H1 (cell line): ENCODE data around the gene LIPM. TPM values are rescaled to one million over a fixed set of nuclear protein-coding genes. Genes with fewer than 3 reads are reported as not detected.

Experiments used
- CTCF ChIA-PET: fragments of 300-600 bp; sonication (Branson Sonifier 250); formaldehyde crosslinking; loops from one replicate; lab custom pipeline; 2021; ENCODE audit not compliant: partially characterized antibody; lab: Charles Lee
- POLR2A ChIA-PET: fragments of 300-600 bp; sonication (Branson Sonifier 250); formaldehyde crosslinking; loops from one replicate; lab custom pipeline; 2021; ENCODE audit warnings: inconsistent platforms; ENCODE audit not compliant: partially characterized antibody; lab: Charles Lee
- DNase-seq, 2 experiments: peaks; one replicate each; pipeline versions ENCODE4 v3.0.0 to v3.0.0-alpha.2; 2010 to 2022; ENCODE audit warnings: low spot score in 2 of 2, low read depth in 1 of 2, mixed read lengths in 1 of 2
- FAIRE-seq: peaks from 2 replicates; lab custom pipeline; 2011; peaks lifted over from hg19 to GRCh38; lab: Jason Lieb, UNC
- H2AFZ ChIP-seq: 2 replicates; pipeline ENCODE4 v1.8.1; 2012; ENCODE audit warnings: low read length, inconsistent platforms
- H2AK5ac ChIP-seq: 2 replicates; pipeline ENCODE4 v1.6.1; 2013; ENCODE audit warnings: low read depth, low read length
- H2BK120ac ChIP-seq: replicated peaks from 2 replicates; pipeline ENCODE3; 2013; ENCODE audit warnings: low read depth, low read length, inconsistent platforms
- H2BK12ac ChIP-seq: 2 replicates; pipeline ENCODE4 v1.6.1; 2013; ENCODE audit warnings: low read depth, low read length
- H2BK15ac ChIP-seq: 2 replicates; pipeline ENCODE4 v1.6.1; 2013; ENCODE audit warnings: low read length
- H2BK20ac ChIP-seq: 2 replicates; pipeline ENCODE4 v1.6.1; 2013; ENCODE audit warnings: low read length
- H2BK5ac ChIP-seq: 2 replicates; pipeline ENCODE4 v1.6.1; 2013; ENCODE audit warnings: low read depth, low read length
- H3K14ac ChIP-seq: 2 replicates; pipeline ENCODE4 v1.6.1; 2013; ENCODE audit warnings: inconsistent platforms; ENCODE audit not compliant: insufficient read length
- H3K18ac ChIP-seq: 2 replicates; pipeline ENCODE4 v1.6.1; 2013; ENCODE audit warnings: low read length; ENCODE audit errors: extremely low read depth
- H3K23ac ChIP-seq: 2 replicates; pipeline ENCODE4 v1.6.1; 2013; ENCODE audit warnings: inconsistent platforms; ENCODE audit not compliant: insufficient read length
- H3K23me2 ChIP-seq: 2 replicates; pipeline ENCODE4 v1.6.1; 2013; ENCODE audit warnings: low read depth, low read length
- H3K27ac ChIP-seq: 2 replicates; pipeline ENCODE4 v1.6.1; 2011; ENCODE audit warnings: low read depth, low read length, inconsistent platforms
- H3K27me3 ChIP-seq, 4 experiments: replicated peaks in 1 of 4; 1 replicate in 1 of 4; 2 replicates in 3 of 4; pipeline versions ENCODE4 v1.6.1 to v1.8.1; 2011 to 2013; ENCODE audit warnings: low read length in 3 of 4, mild to moderate bottlenecking in 3 of 4, inconsistent platforms in 2 of 4, mixed read lengths in 2 of 4, moderate library complexity in 1 of 4; ENCODE audit not compliant: control insufficient read depth in 3 of 4, insufficient read depth in 3 of 4; ENCODE audit errors: extremely low read depth in 1 of 4
- H3K36me3 ChIP-seq, 4 experiments: 2 replicates each; pipeline versions ENCODE4 v1.6.1 to v1.8.1; 2011 to 2013; ENCODE audit warnings: mild to moderate bottlenecking in 4 of 4, low read length in 3 of 4, moderate library complexity in 2 of 4, control low read depth in 1 of 4, inconsistent platforms in 1 of 4; ENCODE audit not compliant: insufficient read depth in 4 of 4, control insufficient read depth in 2 of 4
- H3K4ac ChIP-seq: replicated peaks from 2 replicates; pipeline ENCODE3; 2013; ENCODE audit warnings: low read length, low read depth, mixed read lengths, inconsistent platforms; ENCODE audit not compliant: insufficient read length
- H3K4me1 ChIP-seq, 4 experiments: replicated peaks in 1 of 4; 1 replicate in 1 of 4; 2 replicates in 3 of 4; pipeline versions ENCODE4 v1.6.1 to v1.8.1; 2011 to 2013; ENCODE audit warnings: low read length in 3 of 4, inconsistent platforms in 2 of 4, mixed read lengths in 1 of 4; ENCODE audit not compliant: insufficient read depth in 4 of 4, control insufficient read depth in 3 of 4
- H3K4me2 ChIP-seq, 2 experiments: 2 replicates each; pipeline versions ENCODE4 v1.6.1 to v1.8.1; 2011 to 2013; ENCODE audit warnings: low read depth in 2 of 2, low read length in 2 of 2, control low read depth in 1 of 2, inconsistent platforms in 1 of 2, mild to moderate bottlenecking in 1 of 2; ENCODE audit not compliant: insufficient read depth in 1 of 2
- H3K4me3 ChIP-seq, 4 experiments: fragments of 200-600, 300-600 bp in 1 of 4; sonication (generic), shearing (Covaris generic), sonication (Bioruptor Twin) in 1 of 4; 2 replicates each; pipeline versions ENCODE4 v1.5.1 to v1.8.1; 2011 to 2016; ENCODE audit warnings: low read length in 4 of 4, low read depth in 3 of 4, control low read depth in 2 of 4, inconsistent platforms in 2 of 4, mild to moderate bottlenecking in 2 of 4, mixed read lengths in 1 of 4, moderate library complexity in 1 of 4; ENCODE audit not compliant: insufficient read depth in 2 of 4; ENCODE audit errors: extremely low read depth in 1 of 4
- H3K56ac ChIP-seq: replicated peaks from 2 replicates; pipeline ENCODE3; 2013; ENCODE audit warnings: low read depth, mild to moderate bottlenecking, mixed read lengths, low read length, inconsistent platforms; ENCODE audit not compliant: insufficient read length
- H3K79me1 ChIP-seq: 2 replicates; pipeline ENCODE4 v1.6.1; 2013; ENCODE audit warnings: low read depth, low read length, control low read depth
- H3K79me2 ChIP-seq, 2 experiments: 2 replicates each; pipeline versions ENCODE4 v1.6.1 to v1.8.1; 2012 to 2013; ENCODE audit warnings: low read length in 2 of 2, mild to moderate bottlenecking in 2 of 2, inconsistent platforms in 1 of 2; ENCODE audit not compliant: insufficient read depth in 2 of 2, control insufficient read depth in 1 of 2
- H3K9ac ChIP-seq, 4 experiments: replicated peaks in 1 of 4; 1 replicate in 1 of 4; 2 replicates in 3 of 4; pipeline versions ENCODE4 v1.6.1 to v1.8.1; 2011 to 2013; ENCODE audit warnings: low read depth in 3 of 4, low read length in 3 of 4, control low read depth in 2 of 4, mild to moderate bottlenecking in 2 of 4, moderate library complexity in 2 of 4, inconsistent platforms in 1 of 4; ENCODE audit errors: extremely low read depth in 1 of 4
- H3K9me3 ChIP-seq, 2 experiments: 2 replicates each; pipeline versions ENCODE4 v1.6.1 to v1.8.1; 2012 to 2013; ENCODE audit warnings: mild to moderate bottlenecking in 2 of 2, moderate library complexity in 2 of 2, control low read depth in 1 of 2, inconsistent platforms in 1 of 2, low read depth in 1 of 2, low read length in 1 of 2, mixed read lengths in 1 of 2; ENCODE audit not compliant: insufficient read depth in 2 of 2
- H4K20me1 ChIP-seq, 2 experiments: replicated peaks in 1 of 2; 2 replicates each; pipeline versions ENCODE3 to v1.8.1; 2011 to 2013; ENCODE audit warnings: inconsistent platforms in 2 of 2, low read length in 2 of 2, mild to moderate bottlenecking in 1 of 2; ENCODE audit not compliant: insufficient read depth in 2 of 2, control insufficient read depth in 1 of 2
- H4K5ac ChIP-seq: 2 replicates; pipeline ENCODE4 v1.6.1; 2013; ENCODE audit warnings: low read length, low read depth, mixed read lengths, inconsistent platforms; ENCODE audit not compliant: insufficient read length
- H4K8ac ChIP-seq: 2 replicates; pipeline ENCODE4 v1.8.0; 2013; ENCODE audit warnings: mild to moderate bottlenecking, moderate library complexity, low read length, inconsistent platforms; ENCODE audit not compliant: insufficient read depth; ENCODE audit errors: extremely low read depth
- H4K91ac ChIP-seq: replicated peaks from 2 replicates; pipeline ENCODE3; 2013; ENCODE audit warnings: low read length, mixed read lengths, inconsistent platforms; ENCODE audit not compliant: insufficient read length
- CEBPB ChIP-seq: IDR thresholded peaks from 2 replicates; pipeline ENCODE4 v1.6.1; 2012; ENCODE audit warnings: low read depth, low read length
- EP300 ChIP-seq, 2 experiments: IDR thresholded peaks; 1 replicate in 1 of 2; 2 replicates in 1 of 2; pipeline ENCODE4 v1.6.1; 2011 to 2012; ENCODE audit warnings: low read depth in 2 of 2, low read length in 2 of 2, mild to moderate bottlenecking in 2 of 2, borderline replicate concordance in 1 of 2, inconsistent platforms in 1 of 2, moderate library complexity in 1 of 2
- KDM4A ChIP-seq: IDR thresholded peaks from one replicate; pipeline ENCODE4 v1.7.1; 2012; ENCODE audit warnings: low read depth, mild to moderate bottlenecking, moderate library complexity, low read length, inconsistent platforms; ENCODE audit not compliant: severe bottlenecking
- KDM5A ChIP-seq: fragments of 200-600 bp; IDR thresholded peaks from 2 replicates; pipeline ENCODE4 v1.7.1; 2012; ENCODE audit warnings: mild to moderate bottlenecking, low read length, inconsistent platforms, mixed read lengths
- POLR2A ChIP-seq, 2 experiments: IDR thresholded peaks; 1 replicate in 1 of 2; 2 replicates in 1 of 2; pipeline ENCODE4 v1.6.1; 2011; ENCODE audit warnings: low read depth in 2 of 2, low read length in 2 of 2, mild to moderate bottlenecking in 2 of 2; ENCODE audit errors: control extremely low read depth in 1 of 2
- RBBP5 ChIP-seq: IDR thresholded peaks from 2 replicates; pipeline ENCODE4 v1.7.1; 2012; ENCODE audit warnings: low read depth, mild to moderate bottlenecking, inconsistent platforms, low read length, moderate library complexity, borderline replicate concordance
- SIN3A ChIP-seq, 2 experiments: IDR thresholded peaks in 1 of 2; conservative IDR thresholded peaks in 1 of 2; 2 replicates each; pipeline ENCODE4 v1.6.1; 2011 to 2012; ENCODE audit warnings: low read length in 2 of 2, improper control_type of control experiment in 1 of 2, low read depth in 1 of 2, mild to moderate bottlenecking in 1 of 2
- SIRT6 ChIP-seq: IDR thresholded peaks from one replicate; pipeline ENCODE4 v1.7.1; 2012; ENCODE audit warnings: low read length, inconsistent platforms
- SIX5 ChIP-seq: IDR thresholded peaks from 2 replicates; pipeline ENCODE4 v1.6.1; 2011; ENCODE audit warnings: mild to moderate bottlenecking, low read depth, low read length
- TEAD4 ChIP-seq: IDR thresholded peaks from 2 replicates; pipeline ENCODE4 v1.6.1; 2012; ENCODE audit warnings: low read depth, low read length, inconsistent platforms, mixed read lengths
- ZNF274 ChIP-seq: IDR thresholded peaks from 2 replicates; pipeline ENCODE4 v1.7.0; 2012; ENCODE audit warnings: low read length, borderline replicate concordance; ENCODE audit errors: extremely low read depth
- WGBS, 2 experiments: shearing (Covaris generic) in 1 of 2; methylation state at CpG; one replicate each; pipeline versions ENCODE4 v1.1.6 to v1.1.7; 2013 to 2015; ENCODE audit warnings: low lambda C conversion rate in 2 of 2, mixed read lengths in 2 of 2, inconsistent platforms in 1 of 2, low coverage in 1 of 2, missing lambda C conversion rate in 1 of 2; ENCODE audit not compliant: insufficient replicate concordance in 2 of 2, insufficient coverage in 1 of 2, insufficient read length in 1 of 2; ENCODE audit errors: extremely low coverage in 1 of 2, missing lambda C conversion rate in 1 of 2; 5-methylcytosine and 5-hydroxymethylcytosine counted together
- polyA plus RNA-seq, 7 experiments: library from polyadenylated mRNA; depleted of rRNA in 3 of 7; stranded (reverse) in 5 of 7; unstranded in 2 of 7; fragments of >200 nt in 5 of 7; fragments of 200-250 nt in 2 of 7; gene quantifications; 1 replicate in 5 of 7; 2 replicates in 1 of 7; 4 replicates in 1 of 7; pipeline versions ENCODE4 v1.2.1 to v1.2.3, GENCODE V29; 2011 to 2013; ENCODE audit warnings: missing spikeins in 2 of 7, mixed read lengths in 2 of 7
- total RNA-seq: library from RNA; stranded (reverse); fragmentation: NEBNext Ultra II Directional; extraction: Animal tissue kit (Norgen Biotek cat#: 25700); gene quantifications from 2 replicates; pipeline ENCODE4 v1.2.1, GENCODE V29; 2021
- TF ChIP-seq, protein P1 (sequence below): IDR thresholded peaks from 2 replicates; pipeline ENCODE4 v1.6.1; 2012; ENCODE audit warnings: low read length, inconsistent platforms

Gene LIPM
- total and polyA plus RNA-seq, 2 of the 8 experiments (the other 6 are each of a cell fraction or from before 2014, with no cell fraction given): not detected

DNA sequence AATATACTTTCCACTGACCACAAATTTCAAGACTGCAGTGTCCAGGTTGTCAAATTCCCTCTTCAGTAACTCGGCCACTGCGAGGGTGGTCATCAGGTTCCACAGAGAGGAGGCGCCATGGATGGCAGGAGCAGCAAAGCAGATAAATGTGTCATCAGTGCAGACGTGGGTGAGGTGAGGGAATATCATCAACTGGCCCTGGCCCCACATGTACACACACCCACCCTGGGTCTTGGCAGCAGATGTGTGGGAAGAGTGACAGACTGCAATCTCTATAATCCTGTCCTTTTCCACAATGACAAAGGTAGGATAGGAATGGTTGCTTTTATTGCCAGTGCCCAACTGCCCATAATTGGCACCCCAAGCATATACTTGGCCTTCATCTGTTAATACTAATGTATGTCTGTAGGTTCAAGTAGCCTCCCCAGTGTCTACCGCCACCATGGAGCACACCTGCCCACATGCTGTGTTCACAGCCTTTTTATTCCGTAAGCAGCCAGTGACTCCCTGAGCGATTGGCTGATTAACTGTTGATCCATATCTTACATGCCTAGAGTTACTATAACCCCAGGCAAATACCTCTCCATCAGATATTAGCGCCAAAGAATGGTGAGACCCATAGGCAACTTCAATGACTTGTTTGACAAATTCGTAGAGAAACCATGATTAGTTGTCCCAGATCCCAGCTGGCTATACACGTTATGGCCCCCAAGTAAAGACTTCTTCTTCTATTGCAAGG lies 16.3 kb upstream of the LIPM start:
- 90% methylated on average over 10 of the region's 10 CpGs; no CpG with 5 or more reads in 1 of the 2 experiments for WGBS, 2 experiments
- Histone ChIP-seq H2BK120ac (no peak overlapping the region), H3K79me1 (no peaks in the 10 kb centered on the region), H3K14ac (no peak overlapping the region), H4K5ac (no peak overlapping the region), H3K18ac (no peak overlapping the region), H4K20me1 (no peaks in the 10 kb centered on the region), H3K79me2 (no peaks in the 10 kb centered on the region), H3K4ac (no peak overlapping the region), H3K23ac (no peak overlapping the region), H3K4me2 (no peak overlapping the region), H2AFZ (no peak overlapping the region), H2BK5ac (no peak overlapping the region), H3K4me1 (no peaks in the 10 kb centered on the region), H2AK5ac (no peak overlapping the region), H2BK20ac (no peak overlapping the region), H2BK12ac (no peak overlapping the region), H3K23me2 (no peaks in the 10 kb centered on the region), H3K9ac (no peak overlapping the region), H3K36me3 (no peaks in the 10 kb centered on the region; a peak in 1 of 8 replicates), H3K9me3 (no peaks in the 10 kb centered on the region), H3K56ac (no peak overlapping the region), H3K27ac (no peak overlapping the region), H4K91ac (no peak overlapping the region), H4K8ac (no peak overlapping the region), H3K27me3 (no peaks in the 10 kb centered on the region), H2BK15ac (no peak overlapping the region), H3K4me3 (no peak overlapping the region)
- DNase-seq: no peak
- CTCF ChIA-PET: interaction anchor here (1.8 kb wide), 1 partner anchor 58 kb away, joined by 9 read pairs; no protein-coding TSS in a partner anchor
- POLR2A ChIA-PET: no interaction called here
- no peak for FAIRE-seq
- TF ChIP-seq ZNF274 (no peak), POLR2A (IDR thresholded peaks at IDR 0.05; ENCODE audit: control extremely low read depth in 1 of 2, low read depth in 2 of 2, low read length in 2 of 2) (no peak), EP300 (IDR thresholded peaks at IDR 0.05; ENCODE audit: borderline replicate concordance in 1 of 2, low read depth in 2 of 2, low read length in 2 of 2) (no peak), RBBP5 (no peak), SIN3A (conservative IDR thresholded peaks at IDR 0.05 in 1 of 2, IDR thresholded peaks at IDR 0.05 in 1 of 2; ENCODE audit: low read depth in 1 of 2, low read length in 2 of 2) (no peak), SIRT6 (no peak), CEBPB (no peak), KDM4A (no peak), SIX5 (no peak), TEAD4 (no peak), KDM5A (no peak)
- TF ChIP-seq, protein P1, sequence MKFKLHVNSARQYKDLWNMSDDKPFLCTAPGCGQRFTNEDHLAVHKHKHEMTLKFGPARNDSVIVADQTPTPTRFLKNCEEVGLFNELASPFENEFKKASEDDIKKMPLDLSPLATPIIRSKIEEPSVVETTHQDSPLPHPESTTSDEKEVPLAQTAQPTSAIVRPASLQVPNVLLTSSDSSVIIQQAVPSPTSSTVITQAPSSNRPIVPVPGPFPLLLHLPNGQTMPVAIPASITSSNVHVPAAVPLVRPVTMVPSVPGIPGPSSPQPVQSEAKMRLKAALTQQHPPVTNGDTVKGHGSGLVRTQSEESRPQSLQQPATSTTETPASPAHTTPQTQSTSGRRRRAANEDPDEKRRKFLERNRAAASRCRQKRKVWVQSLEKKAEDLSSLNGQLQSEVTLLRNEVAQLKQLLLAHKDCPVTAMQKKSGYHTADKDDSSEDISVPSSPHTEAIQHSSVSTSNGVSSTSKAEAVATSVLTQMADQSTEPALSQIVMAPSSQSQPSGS: no peak
